HG03097 (cell line): ENCODE measurements around the gene WDFY1.
"Not testable (repeated sequence)": the region's sequence is repeated elsewhere in the genome, so short reads cannot be mapped to it uniquely, and the experiment has no call there.

Source experiments
- ATAC-seq: cut with Tn5 transposase; IDR thresholded peaks from one replicate; pipeline ENCODE4 v1.9.1; 2021; ENCODE audit not compliant: unreplicated experiment, low FRiP score

WDFY1 gene

GRCh38 chr2:223900531-223900930, 44.6 kb downstream of the WDFY1 start:
- no peak for ATAC-seq

GRCh38 chr2:223900066-223900465, 45.1 kb downstream of the WDFY1 start:
- ATAC-seq: no peak

DNA sequence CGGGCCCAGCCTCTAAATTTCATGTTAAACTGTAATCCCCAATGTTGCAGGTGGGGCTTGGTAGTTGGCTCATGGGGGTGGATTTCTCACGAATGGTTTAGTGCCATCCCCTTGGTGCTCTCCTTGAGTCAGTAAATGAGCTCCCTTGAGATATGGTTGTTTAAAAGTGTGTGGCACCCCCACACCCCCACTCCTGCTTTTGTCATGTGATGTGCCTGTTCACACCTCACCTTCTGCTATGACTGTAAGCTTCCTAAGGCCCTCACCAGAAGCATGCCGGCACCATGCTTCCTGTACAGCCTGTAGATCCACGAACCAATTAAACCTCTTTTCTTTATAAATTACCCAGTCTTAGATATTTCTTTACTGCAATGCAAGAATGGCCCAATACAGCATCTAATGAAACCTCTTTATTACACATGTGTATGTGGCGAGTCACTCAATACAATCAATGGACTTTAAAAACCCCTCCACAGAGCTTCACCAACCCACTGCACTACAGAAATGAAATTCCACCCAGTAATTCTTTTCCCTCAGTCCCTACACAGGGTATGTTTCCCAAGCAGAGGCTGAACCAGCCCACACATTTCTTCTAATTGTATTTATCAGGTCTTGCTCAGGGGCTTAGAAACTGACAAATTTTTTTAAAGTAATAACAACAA, 47.3 kb downstream of the WDFY1 start:
- no peak for ATAC-seq

DNA sequence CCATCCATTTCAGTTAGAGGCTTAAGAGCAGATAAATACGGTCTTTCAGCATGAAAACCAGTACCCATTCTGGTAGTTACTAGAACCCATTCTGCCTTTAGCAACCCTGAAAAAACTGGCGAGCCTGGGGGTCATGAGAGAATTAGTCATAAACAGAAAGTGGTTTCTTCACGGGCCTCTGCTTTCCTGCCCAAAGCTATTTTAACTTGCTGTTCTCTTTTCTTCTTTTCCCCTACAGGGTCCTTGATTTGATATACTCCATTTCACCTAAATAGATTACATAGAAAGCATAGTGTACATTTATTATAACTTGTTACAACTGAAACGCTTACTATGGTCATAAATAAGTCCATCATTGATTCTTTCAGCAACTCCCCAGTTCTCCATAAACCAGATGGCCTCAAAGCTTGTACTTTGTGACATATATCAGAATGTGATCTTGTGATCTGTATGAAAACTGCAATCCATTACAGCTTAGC, 48.3 kb downstream of the WDFY1 start:
- ATAC-seq: peak; percentile 70

GRCh38 chr2:223894968-223895367, 50.2 kb downstream of the WDFY1 start:
- ATAC-seq: no peak

DNA sequence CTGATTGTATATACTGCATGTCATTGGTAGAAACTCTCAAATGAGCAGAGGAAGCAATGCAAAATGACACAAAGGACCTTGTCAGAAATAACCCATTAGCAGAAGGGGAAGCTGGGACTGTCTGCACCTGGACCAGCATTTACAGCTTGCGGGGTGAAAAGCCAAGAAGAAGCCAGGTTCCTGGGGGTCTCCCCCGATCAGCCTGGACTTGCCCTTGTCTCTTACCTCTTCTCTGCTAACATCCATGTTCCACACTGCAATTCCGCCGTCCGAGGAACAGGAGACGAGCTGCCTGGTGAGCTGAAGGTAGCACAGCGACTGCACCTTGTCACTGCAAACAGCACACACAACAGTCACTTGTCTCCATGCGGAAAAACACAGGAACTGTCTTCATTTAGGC, 51.1 kb downstream of the WDFY1 start:
- ATAC-seq: no peak

DNA sequence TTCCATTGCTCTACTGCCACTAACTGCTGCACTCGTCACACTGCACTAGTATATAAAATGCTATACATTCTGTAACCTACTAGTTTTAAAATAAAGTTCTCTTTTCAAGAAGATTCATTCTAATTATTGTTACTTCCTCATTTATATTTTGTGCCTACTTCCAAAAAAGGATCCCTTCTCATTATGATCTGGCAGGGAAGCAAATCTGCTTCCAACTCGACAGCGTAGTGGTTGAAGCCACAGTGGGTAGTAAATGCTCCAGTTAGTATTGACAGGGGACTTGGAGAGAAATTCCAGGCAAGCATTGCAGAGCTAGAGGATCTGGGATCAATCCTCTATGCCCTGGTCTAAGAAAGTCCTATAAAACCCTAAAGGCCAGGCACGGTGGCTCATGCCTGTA, 54.4 kb downstream of the WDFY1 start:
- ATAC-seq: no peak

DNA sequence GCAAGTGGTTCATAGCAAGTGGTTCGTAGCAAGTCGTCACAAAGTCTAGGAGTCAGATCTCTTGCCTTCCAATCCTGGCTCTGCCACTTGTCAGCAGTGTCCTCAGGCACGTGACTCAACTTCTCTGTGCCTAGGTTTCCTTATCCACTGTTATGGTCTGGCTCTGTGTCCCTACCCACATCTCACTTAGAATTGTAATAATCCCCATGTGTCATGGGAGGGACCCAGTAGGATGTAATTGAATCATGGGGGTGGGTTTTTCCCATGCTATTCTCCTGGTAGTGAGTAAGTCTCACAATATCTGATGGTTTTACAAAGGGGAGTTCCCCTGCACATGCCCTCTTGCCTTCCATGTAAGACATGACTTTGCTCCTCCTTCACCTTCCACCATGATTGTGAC, 55.9 kb downstream of the WDFY1 start:
- ATAC-seq: no peak

- no peak for ATAC-seq
These were observed 56.9 kb downstream of the WDFY1 start for GRCh38 chr2:223888251-223888650.

- no peak for ATAC-seq
These were observed 58.0 kb downstream of the WDFY1 start for GRCh38 chr2:223887127-223887526.

- ATAC-seq: no peak
These were observed 58.4 kb downstream of the WDFY1 start for GRCh38 chr2:223886726-223887125.

- ATAC-seq: peak; percentile 52
These were observed 60.7 kb downstream of the WDFY1 start for GRCh38 chr2:223884399-223884798.

GRCh38 chr2:223882715-223883114, 62.4 kb downstream of the WDFY1 start:
- ATAC-seq: no peak

- no peak for ATAC-seq
These were observed 64.3 kb downstream of the WDFY1 start for GRCh38 chr2:223880796-223881195.

GRCh38 chr2:223877721-223878410, 67.3 kb downstream of the WDFY1 start:
- ATAC-seq: peak; percentile 86

GRCh38 chr2:223873672-223874071, 71.5 kb downstream of the WDFY1 start:
- no peak for ATAC-seq

DNA sequence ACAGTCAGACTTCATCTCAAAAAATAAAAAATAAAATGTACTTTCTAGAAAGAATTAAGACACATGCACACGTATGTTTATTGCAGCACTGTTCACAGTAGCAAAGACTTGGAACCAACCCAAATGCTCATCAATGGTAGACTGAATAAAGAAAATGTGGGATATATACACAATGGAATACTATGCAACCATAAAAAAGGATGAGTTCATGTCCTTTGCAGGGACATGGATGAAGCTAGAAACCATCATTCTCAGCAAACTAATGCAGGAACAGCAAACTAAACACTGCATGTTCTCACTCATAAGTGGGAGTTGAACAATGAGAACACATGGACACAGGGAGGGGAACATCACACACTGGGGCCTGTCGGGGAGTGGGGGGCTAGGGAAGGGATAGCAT, 72.4 kb downstream of the WDFY1 start:
- ATAC-seq: not testable (repeated sequence)

GRCh38 chr2:223871661-223872060, 73.5 kb downstream of the WDFY1 start:
- ATAC-seq: not testable (repeated sequence)

DNA sequence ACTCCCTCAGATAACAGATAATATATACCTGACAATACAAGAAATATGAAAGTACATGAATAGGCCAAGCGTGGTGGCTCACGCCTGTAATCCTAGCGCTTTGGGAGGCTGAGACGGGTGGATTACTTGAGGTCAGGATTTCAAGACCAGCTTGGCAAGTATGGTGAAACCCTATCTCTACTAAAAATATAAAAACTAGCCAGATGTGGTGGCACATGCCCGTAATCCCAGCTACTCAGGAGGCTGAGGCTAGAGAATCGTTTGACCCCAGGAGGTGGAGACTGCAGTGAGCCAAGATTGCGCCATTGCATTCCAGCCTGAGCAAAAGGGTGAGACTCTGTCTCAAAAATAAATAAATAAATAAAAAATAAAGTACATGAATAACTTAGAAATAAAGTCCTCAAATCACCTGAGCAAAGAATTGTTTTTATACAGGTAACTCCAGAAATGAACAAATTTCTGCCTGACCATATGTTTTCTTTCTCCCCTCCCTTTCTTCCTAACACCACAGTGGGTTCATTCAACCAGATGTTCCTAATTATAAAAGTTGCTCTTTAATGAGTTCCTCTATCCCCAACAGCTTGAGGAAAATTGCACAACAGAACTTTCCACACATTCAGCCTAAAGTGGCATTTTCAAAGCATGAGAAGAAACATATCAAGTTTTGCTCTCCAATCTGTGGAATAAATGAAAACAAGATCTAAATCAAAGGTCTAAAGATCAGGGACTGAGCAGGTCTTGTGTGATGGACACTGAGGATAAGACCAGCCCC, 74.1 kb downstream of the WDFY1 start:
- ATAC-seq: no peak

DNA sequence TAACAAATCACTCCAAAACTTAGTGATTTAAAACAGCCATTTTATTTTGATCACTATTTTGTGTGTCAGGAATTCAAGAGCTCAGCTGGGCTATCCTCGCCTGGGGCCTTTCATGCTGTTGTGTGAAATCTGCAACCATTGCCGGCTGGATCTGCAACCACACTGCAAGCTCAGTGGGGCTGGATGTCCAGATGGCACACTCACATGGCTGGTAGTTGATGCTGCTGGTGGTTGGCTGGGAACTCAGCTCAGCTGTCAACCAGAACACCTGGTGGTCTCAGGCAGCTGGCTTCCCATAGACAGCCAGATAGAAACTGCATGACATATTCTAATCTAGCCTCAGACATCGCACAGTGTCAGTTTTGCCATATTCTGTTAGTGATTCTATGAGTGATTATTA, 77.1 kb downstream of the WDFY1 start:
- ATAC-seq: peak; percentile 73

DNA sequence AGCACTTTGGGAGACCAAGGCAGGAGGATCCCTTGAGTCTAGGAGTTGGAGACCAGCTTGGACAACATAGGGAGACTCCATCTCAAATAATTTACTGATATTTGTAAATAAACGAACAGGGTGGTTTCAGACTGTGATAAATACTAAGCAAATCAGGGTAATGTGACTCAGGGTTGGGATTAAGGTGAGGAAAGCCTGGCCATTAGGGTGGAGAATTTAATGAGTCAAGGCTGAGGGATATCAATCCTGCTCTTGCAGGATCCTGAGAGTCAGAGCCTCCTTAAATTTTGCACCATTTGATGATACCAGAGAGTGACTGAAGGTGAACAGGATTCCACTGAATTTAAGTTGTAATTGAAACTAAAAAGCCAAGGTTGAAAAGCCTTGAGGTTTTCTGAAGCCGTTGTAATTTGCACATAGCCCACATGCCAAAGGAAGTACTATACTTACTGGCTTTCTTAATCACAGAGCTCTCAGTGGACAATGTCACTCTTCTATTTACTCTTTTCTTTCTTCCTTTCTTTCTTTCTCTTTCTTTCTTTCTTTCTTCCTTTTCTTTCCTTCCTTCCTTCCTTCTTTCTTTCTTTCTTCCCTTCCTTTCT, 79.1 kb downstream of the WDFY1 start:
- ATAC-seq: no peak
